K562 (cell line): ENCODE results near the gene PEPD. TPM values are rescaled to one million over a fixed set of nuclear protein-coding genes. Genes with fewer than 3 reads are reported as not detected.

Source experiments
- ATAC-seq: fragments of 200-7000 bp; cut with Tn5 transposase; 3 replicates; pipeline ENCODE4 v1.9.1; 2020; ENCODE audit warnings: moderate library complexity
- BruUV-seq: library from RNA; stranded (reverse); fragments of 400-500 nt; replicated peaks from 2 replicates; lab custom pipeline; 2021; lab: Mats Ljungman, UMichigan
- CTCF ChIA-PET: fragments of 300-600 bp; formaldehyde crosslinking; extraction: SDS; loops from one replicate; lab custom pipeline; 2021; ENCODE audit warnings: low intra/inter-chr PET ratio; lab: Yijun Ruan, JAX
- POLR2A ChIA-PET: fragments of 300-600, 350-650 bp; sonication (Branson Sonifier 250); formaldehyde crosslinking; extraction: SDS; loops from one replicate; lab custom pipeline; 2021; ENCODE audit warnings: antibody characterized with exemption, inconsistent platforms; lab: Yijun Ruan, JAX
- DNase-seq, 4 experiments: peaks; one replicate each; pipeline versions ENCODE4 v3.0.0 to v3.0.0-alpha.2; 2011 to 2018; ENCODE audit warnings: low spot score in 3 of 4, mixed read lengths in 3 of 4; ENCODE audit errors: extremely low read depth in 1 of 4
- FAIRE-seq: peaks from 2 replicates; lab custom pipeline; 2011; peaks lifted over from hg19 to GRCh38; lab: Jason Lieb, UNC
- H2AFZ ChIP-seq: 2 replicates; pipeline ENCODE4 v1.6.0; 2011; ENCODE audit warnings: low read depth, low read length, control low read depth, inconsistent platforms
- H3K27ac ChIP-seq: fragments of 200-600 bp; 3 replicates; pipeline ENCODE4 v1.8.0; 2011; ENCODE audit warnings: low read depth, mild to moderate bottlenecking, control low read depth, inconsistent platforms, low read length, moderate library complexity, mixed read lengths; ENCODE audit errors: extremely low read depth
- H3K27me3 ChIP-seq, 2 experiments: fragments of 300-600 bp in 1 of 2; 2 replicates in 1 of 2; 3 replicates in 1 of 2; pipeline versions ENCODE4 v1.6.0 to v1.8.0; 2011; ENCODE audit warnings: inconsistent platforms in 2 of 2, low read length in 2 of 2, mild to moderate bottlenecking in 1 of 2, mixed read lengths in 1 of 2, moderate library complexity in 1 of 2; ENCODE audit not compliant: control insufficient read depth in 2 of 2, insufficient read depth in 2 of 2
- H3K36me3 ChIP-seq: fragments of 300-600 bp; 3 replicates; pipeline ENCODE4 v1.8.0; 2011; ENCODE audit warnings: mild to moderate bottlenecking, low read length, inconsistent platforms; ENCODE audit not compliant: control insufficient read depth, insufficient read depth
- H3K4me1 ChIP-seq, 2 experiments: fragments of 200-600 bp in 1 of 2; replicated peaks in 1 of 2; 2 replicates in 1 of 2; 3 replicates in 1 of 2; pipeline versions ENCODE4 v1.5.1 to v1.8.0; 2011; ENCODE audit warnings: inconsistent platforms in 2 of 2, low read length in 2 of 2, mild to moderate bottlenecking in 1 of 2, mixed read lengths in 1 of 2, moderate library complexity in 1 of 2; ENCODE audit not compliant: control insufficient read depth in 2 of 2, insufficient read depth in 2 of 2
- H3K4me2 ChIP-seq: 2 replicates; pipeline ENCODE4 v1.6.1; 2011; ENCODE audit warnings: low read length, control low read depth, inconsistent platforms, mixed read lengths; ENCODE audit not compliant: insufficient read depth
- H3K4me3 ChIP-seq: fragments of 200-600 bp; sonication (generic), shearing (Covaris generic); 2 replicates; pipeline ENCODE4 v1.5.1; 2016; ENCODE audit warnings: control low read depth, inconsistent platforms
- H3K79me2 ChIP-seq: fragments of 200-600 bp; 3 replicates; pipeline ENCODE4 v1.8.0; 2011; ENCODE audit warnings: low read length, inconsistent platforms; ENCODE audit not compliant: control insufficient read depth, insufficient read depth
- H3K9ac ChIP-seq, 2 experiments: 2 replicates each; pipeline versions ENCODE4 v1.6.0 to v1.6.1; 2011; ENCODE audit warnings: low read depth in 2 of 2, low read length in 2 of 2, control low read depth in 1 of 2, inconsistent platforms in 1 of 2, mild to moderate bottlenecking in 1 of 2, mixed read lengths in 1 of 2; ENCODE audit not compliant: insufficient read depth in 1 of 2
- H3K9me1 ChIP-seq: one replicate; pipeline ENCODE4 v1.6.0; 2011; ENCODE audit warnings: inconsistent platforms, mild to moderate bottlenecking, low read length, moderate library complexity; ENCODE audit not compliant: control insufficient read depth, insufficient read depth
- H3K9me3 ChIP-seq: replicated peaks from 2 replicates; pipeline ENCODE4 v1.5.1; 2011; ENCODE audit warnings: low read depth, low read length, inconsistent platforms; ENCODE audit not compliant: control insufficient read depth, insufficient read depth
- H4K20me1 ChIP-seq: replicated peaks from 2 replicates; pipeline ENCODE4 v1.6.1; 2011; ENCODE audit warnings: low read length, inconsistent platforms, mixed read lengths; ENCODE audit not compliant: control insufficient read depth, insufficient read depth
- BDP1 ChIP-seq: IDR thresholded peaks from 3 replicates; pipeline ENCODE4 v1.6.1; 2011; ENCODE audit not compliant: insufficient read length, insufficient read depth
- CEBPB ChIP-seq: fragments of 450-650 bp; IDR thresholded peaks from 2 replicates; pipeline ENCODE4 v1.6.1; 2016; ENCODE audit warnings: missing genetic modification characterization, missing compliant biosample characterization
- CEBPG ChIP-seq, 3 experiments: fragments of 200-800 bp in 1 of 3; sonication (Bioruptor generic) in 1 of 3; sonication (generic) in 1 of 3; formaldehyde crosslinking in 1 of 3; IDR thresholded peaks in 2 of 3; conservative IDR thresholded peaks in 1 of 3; 2 replicates each; pipeline versions ENCODE4 v1.6.1 to v1.8.0; 2016 to 2022; ENCODE audit warnings: missing compliant biosample characterization in 2 of 3, missing genetic modification characterization in 2 of 3, mild to moderate bottlenecking in 1 of 3, missing genetic modification reagents in 1 of 3
- NFIC ChIP-seq: fragments of 450-650 bp; IDR thresholded peaks from 2 replicates; pipeline ENCODE4 v1.6.1; 2017; ENCODE audit warnings: mild to moderate bottlenecking, inconsistent platforms
- WGBS: fragments of 100-300 bp; shearing (Covaris generic); methylation state at CpG from one replicate; pipeline ENCODE4 v1.1.6; 2016; ENCODE audit warnings: low coverage, mixed read lengths; ENCODE audit not compliant: insufficient coverage; ENCODE audit errors: missing lambda C conversion rate; 5-methylcytosine and 5-hydroxymethylcytosine counted together
- in situ Hi-C: fragments of 300-500 bp; cut with MboI; formaldehyde crosslinking; loops from 4 replicates; pipeline ENCODE4 v1.15.0; 2018; ENCODE audit warnings: inconsistent platforms, mixed read lengths
- intact Hi-C: fragments of 100-400 bp; cut with micrococcal nuclease; formaldehyde crosslinking; loops from 2 replicates; pipeline ENCODE4 v1.14.2; 2022
- polyA plus RNA-seq, 8 experiments: library from polyadenylated mRNA; depleted of rRNA in 4 of 8; stranded (reverse) in 5 of 8; unstranded in 3 of 8; fragments of >200 nt; fragmentation: Nextera tagmentation in 2 of 8; fragmentation: Illumina TruSeq in 1 of 8; extraction: Ambion mirVana in 2 of 8; extraction: Trizol in 1 of 8; gene quantifications; 2 replicates each; pipeline versions ENCODE4 v1.2.1 to v1.2.3, GENCODE V29; 2011 to 2014; ENCODE audit warnings: inconsistent platforms in 1 of 8, missing spikeins in 1 of 8
- total RNA-seq, 7 experiments: library from RNA; depleted of rRNA in 6 of 7; stranded (reverse); fragments of >200 nt in 6 of 7; fragmentation: Illumina TruSeq in 2 of 7; extraction: Trizol in 2 of 7; gene quantifications; 2 replicates each; pipeline versions ENCODE4 v1.2.1 to v1.2.3, GENCODE V29; 2011 to 2021; ENCODE audit warnings: low replicate concordance in 1 of 7

Gene PEPD
- total and polyA plus RNA-seq, 9 of the 15 experiments (the other 6 are each of a cell fraction or from before 2014, with no cell fraction given): 1.3 to 19.2 (median 16.0) TPM

GRCh38 chr19:33390101-33390907 lies 131.3 kb downstream of the PEPD start:
- no peak for DNase-seq
- H3K27me3 ChIP-seq: no peaks in the 10 kb centered on the region
- no peak overlapping the region for H3K4me3 ChIP-seq
- ATAC-seq: no peak
- H3K27ac ChIP-seq: no peak overlapping the region
- 0 out of 3 replicates have a peak, but pooled peaks cover 2% of the 10 kb centered on the region for H3K36me3 ChIP-seq
- H3K4me2 ChIP-seq: no peak overlapping the region
- peaks cover 45% of the 10 kb centered on the region for H4K20me1 ChIP-seq
- H3K9me3 ChIP-seq: no peaks in the 10 kb centered on the region
- no peaks in the 10 kb centered on the region for H3K79me2 ChIP-seq
- peaks cover 2% of the 10 kb centered on the region for H3K9me1 ChIP-seq
- BruUV-seq: no TSS peak
- TF ChIP-seq CEBPB (tag) (peak; percentile 82), BDP1 (no peak), NFIC (peak; percentile 44), CEBPG (CRISPR knock-in tag; IDR thresholded peaks at IDR 0.05) (no peak), CEBPG (tag; conservative IDR thresholded peaks at IDR 0.05 in 1 of 2, IDR thresholded peaks at IDR 0.05 in 1 of 2) (peak; percentile 95 to 99)
- POLR2A ChIA-PET: interaction anchor here (0.9 to 1.7 kb wide), 2 partner anchors 12 to 14 kb away, joined by 3 to 5 read pairs; no protein-coding TSS in a partner anchor
- intact Hi-C loops (no loop called here), in situ Hi-C loops (no loop called here)
- peaks cover 0 to 50% of the 10 kb centered on the region in 2 experiments; a peak in 2 of 5 replicates for H3K4me1 ChIP-seq
- CTCF ChIA-PET: no interaction called here
- H2AFZ ChIP-seq: no peak overlapping the region
- no peak overlapping the region for H3K9ac ChIP-seq
- no peak for FAIRE-seq
- 54% methylated on average over 16 of the region's 19 CpGs for WGBS
